SK-N-SH (cell line): Measurements from ENCODE around the gene GYS1. TPM values are rescaled to one million over a fixed set of nuclear protein-coding genes. Genes with fewer than 3 reads are reported as not detected.

ENCODE experiments used
- CTCF ChIA-PET: fragments of 300-600, 350-600 bp; formaldehyde crosslinking; extraction: SDS; loops from one replicate; lab custom pipeline; 2021; lab: Yijun Ruan, JAX
- POLR2A ChIA-PET: fragments of 350-600 bp; sonication (Branson Sonifier 250); formaldehyde crosslinking; extraction: SDS; loops from one replicate; lab custom pipeline; 2020; ENCODE audit warnings: antibody characterized with exemption, inconsistent platforms; lab: Yijun Ruan, JAX
- DNase-seq: peaks from one replicate; pipeline ENCODE4 v3.0.0; 2012
- H2AFZ ChIP-seq: fragments of 200-600 bp; sonication (generic); 2 replicates; pipeline ENCODE4 v1.8.1; 2016; ENCODE audit warnings: antibody characterized with exemption, mild to moderate bottlenecking, low read depth
- H3F3A ChIP-seq: fragments of 200-600 bp; sonication (generic); replicated peaks from 2 replicates; pipeline ENCODE3; 2016; ENCODE audit warnings: antibody characterized with exemption, mild to moderate bottlenecking; ENCODE audit not compliant: insufficient read depth
- H3K27ac ChIP-seq, 2 experiments: fragments of 200-500 bp in 1 of 2; fragments of 200-600 bp in 1 of 2; sonication (Bioruptor generic) in 1 of 2; sonication (generic), shearing (Covaris generic) in 1 of 2; 2 replicates each; pipeline versions ENCODE4 v1.5.1 to v1.6.1; 2014 to 2016; ENCODE audit warnings: low read depth in 2 of 2, inconsistent platforms in 1 of 2, low read length in 1 of 2, mild to moderate bottlenecking in 1 of 2, mixed read lengths in 1 of 2
- H3K27me3 ChIP-seq: fragments of 200-600 bp; sonication (generic), shearing (Covaris generic); 2 replicates; pipeline ENCODE4 v1.6.1; 2016; ENCODE audit warnings: mixed run types; ENCODE audit not compliant: insufficient read depth
- H3K36me3 ChIP-seq, 2 experiments: fragments of 200-500 bp in 1 of 2; fragments of 200-600 bp in 1 of 2; sonication (Bioruptor generic) in 1 of 2; sonication (generic) in 1 of 2; replicated peaks in 1 of 2; 2 replicates each; pipeline versions ENCODE3 to v1.5.1; 2014 to 2016; ENCODE audit warnings: low read length in 1 of 2, mild to moderate bottlenecking in 1 of 2; ENCODE audit not compliant: insufficient read depth in 2 of 2, control insufficient read depth in 1 of 2
- H3K4me1 ChIP-seq, 2 experiments: fragments of 200-500 bp in 1 of 2; fragments of 200-600 bp in 1 of 2; sonication (Bioruptor generic) in 1 of 2; sonication (generic), shearing (Covaris generic) in 1 of 2; 2 replicates each; pipeline versions ENCODE4 v1.5.1 to v1.6.1; 2014 to 2016; ENCODE audit warnings: low read depth in 1 of 2, low read length in 1 of 2, mixed run types in 1 of 2; ENCODE audit not compliant: insufficient read depth in 2 of 2, control insufficient read depth in 1 of 2
- H3K4me2 ChIP-seq: fragments of 200-600 bp; sonication (generic), shearing (Covaris generic); 2 replicates; pipeline ENCODE4 v1.6.1; 2017; ENCODE audit warnings: mixed run types
- H3K4me3 ChIP-seq, 2 experiments: fragments of 200-500 bp in 1 of 2; fragments of 200-600 bp in 1 of 2; sonication (Bioruptor generic) in 1 of 2; sonication (generic), shearing (Covaris generic) in 1 of 2; 2 replicates each; pipeline versions ENCODE4 v1.5.1 to v1.8.1; 2014 to 2016; ENCODE audit warnings: low read depth in 2 of 2, inconsistent platforms in 1 of 2, low read length in 1 of 2, mild to moderate bottlenecking in 1 of 2, mixed read lengths in 1 of 2, moderate library complexity in 1 of 2
- H3K79me2 ChIP-seq: fragments of 200-600 bp; sonication (generic); 2 replicates; pipeline ENCODE4 v1.8.1; 2017; ENCODE audit warnings: mild to moderate bottlenecking; ENCODE audit not compliant: insufficient read depth
- H3K9ac ChIP-seq: fragments of 200-600 bp; sonication (generic); 2 replicates; pipeline ENCODE4 v1.6.1; 2017; ENCODE audit warnings: mixed run types
- H3K9me2 ChIP-seq: fragments of 200-600 bp; sonication (generic); 2 replicates; pipeline ENCODE4 v1.6.1; 2017; ENCODE audit warnings: mixed run types
- H3K9me3 ChIP-seq: fragments of 200-600 bp; sonication (generic); 2 replicates; pipeline ENCODE4 v1.6.1; 2017; ENCODE audit warnings: mixed run types, mild to moderate bottlenecking, moderate library complexity
- H4K20me1 ChIP-seq: fragments of 200-600 bp; sonication (generic); 2 replicates; pipeline ENCODE4 v1.6.1; 2017; ENCODE audit warnings: mild to moderate bottlenecking, mixed run types; ENCODE audit not compliant: insufficient read depth
- ELF1 ChIP-seq: IDR thresholded peaks from 2 replicates; pipeline ENCODE4 v1.4.0; 2012
- FOSL2 ChIP-seq: IDR thresholded peaks from 2 replicates; pipeline ENCODE4 v1.4.0; 2012; ENCODE audit warnings: low read depth, mild to moderate bottlenecking, moderate library complexity, borderline replicate concordance
- FOXM1 ChIP-seq: IDR thresholded peaks from 2 replicates; pipeline ENCODE4 v1.4.0; 2012; ENCODE audit warnings: low read depth, mild to moderate bottlenecking
- GATA2 ChIP-seq: sonication (generic); formaldehyde crosslinking; IDR thresholded peaks from 2 replicates; pipeline ENCODE4 v1.5.0; 2020; ENCODE audit warnings: mild to moderate bottlenecking, missing genetic modification reagents
- POLR2AphosphoS5 ChIP-seq: IDR thresholded peaks from 2 replicates; pipeline ENCODE4 v1.6.1; 2012; ENCODE audit warnings: low read depth, low read length
- RCOR1 ChIP-seq: fragments of 150-350 bp; IDR thresholded peaks from 2 replicates; pipeline ENCODE4 v1.6.1; 2017; ENCODE audit warnings: antibody characterized with exemption, low read length
- RXRA ChIP-seq: IDR thresholded peaks from 2 replicates; pipeline ENCODE4 v1.4.0; 2012; ENCODE audit warnings: low read depth, mild to moderate bottlenecking, borderline replicate concordance
- TEAD4 ChIP-seq: IDR thresholded peaks from 2 replicates; pipeline ENCODE4 v1.4.0; 2012; ENCODE audit warnings: mild to moderate bottlenecking, borderline replicate concordance; ENCODE audit not compliant: insufficient read depth
- WGBS: methylation state at CpG from one replicate; pipeline ENCODE4 v1.1.6; 2017; ENCODE audit warnings: low lambda C conversion rate; 5-methylcytosine and 5-hydroxymethylcytosine counted together
- polyA plus RNA-seq, 3 experiments: library from polyadenylated mRNA; depleted of rRNA; stranded (reverse); fragments of >200 nt; gene quantifications; 2 replicates each; pipeline ENCODE4 v1.2.3, GENCODE V29; 2012
- TF ChIP-seq, protein P1 (sequence below): IDR thresholded peaks from 2 replicates; pipeline ENCODE4 v1.4.0; 2012; ENCODE audit warnings: low read depth, borderline replicate concordance
- TF ChIP-seq, protein P2 (sequence below): fragments of 150-350 bp; IDR thresholded peaks from 2 replicates; pipeline ENCODE4 v1.6.1; 2016; ENCODE audit warnings: mild to moderate bottlenecking, low read depth, low read length
- TF ChIP-seq, protein P3 (sequence below): IDR thresholded peaks from 2 replicates; pipeline ENCODE4 v1.4.0; 2012; ENCODE audit warnings: low read depth, borderline replicate concordance

Gene GYS1
- polyA plus RNA-seq, 1 of the 3 experiments (the other 2 are of a cell fraction), result 25.3 TPM

DNA sequence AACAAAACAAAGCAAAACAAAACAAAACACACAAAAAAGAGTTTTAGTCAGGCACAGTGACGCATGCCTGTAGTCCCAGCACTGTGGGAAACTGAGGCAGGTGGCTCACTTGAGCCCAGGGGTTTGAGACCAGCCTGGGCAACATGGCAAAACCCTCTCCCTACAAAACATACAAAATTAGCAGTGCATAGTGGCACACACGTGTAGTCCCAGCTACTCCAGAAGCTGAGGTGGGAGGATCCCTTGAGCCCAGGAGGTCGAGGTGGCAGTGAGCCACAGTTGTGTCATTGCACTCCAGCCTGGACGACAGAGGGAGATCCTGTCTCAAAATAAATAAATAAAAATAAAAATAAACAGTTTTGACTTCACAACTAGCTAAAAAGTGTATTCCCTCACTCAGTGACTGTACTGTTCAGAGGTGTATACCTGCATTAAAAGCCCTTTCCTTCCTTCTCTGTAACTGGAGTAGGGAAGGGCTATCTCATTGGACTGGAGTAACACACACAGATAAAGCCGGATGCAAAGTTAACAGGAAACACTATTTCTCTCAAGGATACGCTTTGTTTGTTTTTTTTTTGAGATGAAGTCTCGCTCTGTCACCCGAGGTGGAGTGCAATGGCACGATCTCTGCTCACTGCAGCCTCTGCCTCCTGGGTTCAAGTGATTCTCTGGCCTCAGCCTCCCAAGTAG is 42.1 kb downstream of the GYS1 start:
- Histone ChIP-seq H3K4me2 (no peak overlapping the region), H3F3A (no peaks in the 10 kb centered on the region), H3K4me1 (peaks cover 4 to 8% of the 10 kb centered on the region in 2 experiments; a peak in 2 of 4 replicates), H3K9me3 (no peaks in the 10 kb centered on the region), H3K36me3 (peaks cover 0 to 3% of the 10 kb centered on the region in 2 experiments), H3K27me3 (no peaks in the 10 kb centered on the region), H3K9me2 (no peaks in the 10 kb centered on the region), H3K9ac (no peak overlapping the region), H3K4me3 (no peak overlapping the region), H3K79me2 (peaks cover 13% of the 10 kb centered on the region), H2AFZ (no peak overlapping the region), H3K27ac (no peak overlapping the region), H4K20me1 (no peaks in the 10 kb centered on the region)
- no peak for DNase-seq
- CTCF ChIA-PET, result interaction anchor here (2.9 kb wide), 1 partner anchor 20 kb away, joined by 7 read pairs; no protein-coding TSS in a partner anchor
- POLR2A ChIA-PET, result no interaction called here
- WGBS, result 65% methylated on average over 9 of the region's 9 CpGs
- no peak for TF ChIP-seq RXRA
- TF ChIP-seq, protein P1, sequence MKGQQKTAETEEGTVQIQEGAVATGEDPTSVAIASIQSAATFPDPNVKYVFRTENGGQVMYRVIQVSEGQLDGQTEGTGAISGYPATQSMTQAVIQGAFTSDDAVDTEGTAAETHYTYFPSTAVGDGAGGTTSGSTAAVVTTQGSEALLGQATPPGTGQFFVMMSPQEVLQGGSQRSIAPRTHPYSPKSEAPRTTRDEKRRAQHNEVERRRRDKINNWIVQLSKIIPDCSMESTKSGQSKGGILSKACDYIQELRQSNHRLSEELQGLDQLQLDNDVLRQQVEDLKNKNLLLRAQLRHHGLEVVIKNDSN, result no peak
- TF ChIP-seq, protein P2, sequence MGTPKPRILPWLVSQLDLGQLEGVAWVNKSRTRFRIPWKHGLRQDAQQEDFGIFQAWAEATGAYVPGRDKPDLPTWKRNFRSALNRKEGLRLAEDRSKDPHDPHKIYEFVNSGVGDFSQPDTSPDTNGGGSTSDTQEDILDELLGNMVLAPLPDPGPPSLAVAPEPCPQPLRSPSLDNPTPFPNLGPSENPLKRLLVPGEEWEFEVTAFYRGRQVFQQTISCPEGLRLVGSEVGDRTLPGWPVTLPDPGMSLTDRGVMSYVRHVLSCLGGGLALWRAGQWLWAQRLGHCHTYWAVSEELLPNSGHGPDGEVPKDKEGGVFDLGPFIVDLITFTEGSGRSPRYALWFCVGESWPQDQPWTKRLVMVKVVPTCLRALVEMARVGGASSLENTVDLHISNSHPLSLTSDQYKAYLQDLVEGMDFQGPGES, result no peak
- no peak for TF ChIP-seq ELF1
- TF ChIP-seq POLR2AphosphoS5, result no peak
- TF ChIP-seq FOSL2, result no peak

DNA sequence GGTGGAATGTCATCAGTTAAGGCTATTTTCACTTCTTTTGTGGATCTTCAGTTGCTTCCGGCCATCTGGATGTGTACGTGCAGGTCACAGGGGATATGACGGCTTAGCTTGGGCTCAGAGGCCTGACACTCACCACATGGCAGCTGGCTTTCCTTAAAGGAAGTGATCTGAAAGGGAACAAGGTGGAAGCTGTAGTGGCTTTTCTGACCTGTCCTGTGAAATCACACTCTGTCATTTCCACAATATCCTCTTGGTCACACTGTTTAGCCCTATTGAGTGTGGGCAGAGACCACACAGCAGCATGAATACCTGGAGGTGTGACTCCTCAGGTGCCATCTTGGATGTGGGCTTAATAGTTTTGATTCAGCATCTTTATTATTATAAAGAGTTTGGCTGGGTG is 43.0 kb downstream of the GYS1 start:
- TF ChIP-seq RXRA (no peak), TEAD4 (no peak), FOXM1 (no peak), RCOR1 (no peak), GATA2 (no peak), FOSL2 (no peak)
- TF ChIP-seq, protein P3, sequence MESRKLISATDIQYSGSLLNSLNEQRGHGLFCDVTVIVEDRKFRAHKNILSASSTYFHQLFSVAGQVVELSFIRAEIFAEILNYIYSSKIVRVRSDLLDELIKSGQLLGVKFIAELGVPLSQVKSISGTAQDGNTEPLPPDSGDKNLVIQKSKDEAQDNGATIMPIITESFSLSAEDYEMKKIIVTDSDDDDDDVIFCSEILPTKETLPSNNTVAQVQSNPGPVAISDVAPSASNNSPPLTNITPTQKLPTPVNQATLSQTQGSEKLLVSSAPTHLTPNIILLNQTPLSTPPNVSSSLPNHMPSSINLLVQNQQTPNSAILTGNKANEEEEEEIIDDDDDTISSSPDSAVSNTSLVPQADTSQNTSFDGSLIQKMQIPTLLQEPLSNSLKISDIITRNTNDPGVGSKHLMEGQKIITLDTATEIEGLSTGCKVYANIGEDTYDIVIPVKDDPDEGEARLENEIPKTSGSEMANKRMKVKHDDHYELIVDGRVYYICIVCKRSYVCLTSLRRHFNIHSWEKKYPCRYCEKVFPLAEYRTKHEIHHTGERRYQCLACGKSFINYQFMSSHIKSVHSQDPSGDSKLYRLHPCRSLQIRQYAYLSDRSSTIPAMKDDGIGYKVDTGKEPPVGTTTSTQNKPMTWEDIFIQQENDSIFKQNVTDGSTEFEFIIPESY, result no peak
- TF ChIP-seq, protein P2, result no peak
- no peak overlapping the region for H3K4me2 ChIP-seq
- H3K9me3 ChIP-seq, result no peaks in the 10 kb centered on the region
- no peaks in the 10 kb centered on the region for H3K27me3 ChIP-seq
- CTCF ChIA-PET, result interaction anchor here (2.9 kb wide), 1 partner anchor 21 kb away, joined by 7 read pairs; no protein-coding TSS in a partner anchor
- H3K4me1 ChIP-seq, result no peaks in the 10 kb centered on the region
- H2AFZ ChIP-seq, result no peak overlapping the region
- H4K20me1 ChIP-seq, result no peaks in the 10 kb centered on the region
- no peak for DNase-seq
- peaks cover 5% of the 10 kb centered on the region for H3K79me2 ChIP-seq
- no peaks in the 10 kb centered on the region for H3K36me3 ChIP-seq
- no peaks in the 10 kb centered on the region for H3K9me2 ChIP-seq
- POLR2A ChIA-PET, result no interaction called here
- no peaks in the 10 kb centered on the region for H3F3A ChIP-seq
- H3K4me3 ChIP-seq, result no peak overlapping the region
- 90% methylated on average over 3 of the region's 3 CpGs for WGBS
- no peak overlapping the region for H3K9ac ChIP-seq
- no peak overlapping the region for H3K27ac ChIP-seq
